Tibial artery (tissue), 4 donors: Measurements from ENCODE around the gene TRPM3.

Source experiments
- DNase-seq, 2 donors: peaks; one replicate each; pipeline ENCODE4 v3.0.0-alpha.2; 2019
- H3K27ac ChIP-seq, 2 donors: fragments of 200-600 bp; sonication (generic) in 1 of 2; 1 replicate in 1 of 2; 2 replicates in 1 of 2; pipeline ENCODE4 v1.5.1; 2018 to 2019; ENCODE audit warnings: mild to moderate bottlenecking in 1 of 2
- H3K27me3 ChIP-seq, 2 donors: fragments of 200-600 bp; sonication (generic) in 1 of 2; one replicate each; pipeline versions ENCODE4 v1.5.1 to v1.6.0; 2016 to 2019
- H3K36me3 ChIP-seq, 3 donors: fragments of 200-600 bp; sonication (generic) in 2 of 3; one replicate each; pipeline ENCODE4 v1.5.1; 2016 to 2019; ENCODE audit warnings: mild to moderate bottlenecking in 2 of 3
- H3K4me1 ChIP-seq, 4 donors: fragments of 200-600 bp; sonication (generic) in 2 of 4; 1 replicate in 3 of 4; 2 replicates in 1 of 4; pipeline ENCODE4 v1.5.1; 2016 to 2019
- H3K4me3 ChIP-seq, 2 donors: fragments of 200-600 bp; sonication (generic) in 1 of 2; 1 replicate in 1 of 2; 2 replicates in 1 of 2; pipeline ENCODE4 v1.5.1; 2018 to 2019; ENCODE audit warnings: mild to moderate bottlenecking in 2 of 2
- H3K9me3 ChIP-seq, 3 donors: fragments of 200-600 bp; sonication (generic) in 1 of 3; one replicate each; pipeline ENCODE4 v1.5.1; 2016 to 2019
- intact Hi-C: fragments of 100-400 bp; cut with DNase I; formaldehyde crosslinking; loops from one replicate; pipeline ENCODE4 v1.15.0; 2023; ENCODE audit warnings: low total_unique reads
- TF ChIP-seq, protein P1 (sequence below), 2 experiments: fragments of 200-600 bp in 1 of 2; fragments of 450-650 bp in 1 of 2; IDR thresholded peaks; one replicate each; pipeline ENCODE4 v1.5.1; 2017 to 2019; ENCODE audit warnings: antibody characterized with exemption in 2 of 2, mild to moderate bottlenecking in 1 of 2, moderate library complexity in 1 of 2

Gene TRPM3

DNA sequence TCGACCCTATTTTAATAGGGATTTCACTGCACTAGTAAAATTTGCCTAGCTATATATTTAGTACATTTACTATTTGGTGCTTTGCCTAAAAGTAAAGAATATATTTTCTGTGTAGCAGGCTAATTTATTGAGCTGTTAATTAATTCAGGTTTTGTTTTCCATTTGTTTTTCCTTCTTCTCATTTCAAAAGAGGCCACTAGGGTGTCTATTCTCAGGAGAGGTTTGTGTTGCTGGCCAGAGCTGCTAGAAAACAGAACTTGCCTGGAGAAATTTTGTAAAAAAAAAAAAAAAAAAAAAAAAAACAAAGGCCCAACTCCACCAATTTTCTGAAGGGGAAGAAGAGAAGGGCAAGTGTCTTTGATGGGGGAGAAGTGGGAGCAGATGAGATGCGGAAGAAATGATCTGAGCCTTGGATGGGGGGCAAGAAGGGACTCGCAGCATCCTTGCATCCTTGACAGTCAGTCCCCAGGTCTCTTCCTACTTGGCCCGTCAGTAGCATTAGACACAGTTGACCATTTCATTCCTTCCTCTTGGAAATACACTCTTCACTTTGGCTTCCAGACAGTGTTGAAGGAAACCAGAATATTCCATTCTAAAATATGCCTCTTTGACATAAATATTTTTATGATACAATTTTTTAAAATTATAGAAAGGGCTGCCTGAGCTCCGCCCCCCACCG, 318.5 kb downstream of the TRPM3 start:
- no peak overlapping the region for H3K27ac ChIP-seq
- intact Hi-C loops = no loop called here
- no peaks in the 10 kb centered on the region for H3K27me3 ChIP-seq

DNA sequence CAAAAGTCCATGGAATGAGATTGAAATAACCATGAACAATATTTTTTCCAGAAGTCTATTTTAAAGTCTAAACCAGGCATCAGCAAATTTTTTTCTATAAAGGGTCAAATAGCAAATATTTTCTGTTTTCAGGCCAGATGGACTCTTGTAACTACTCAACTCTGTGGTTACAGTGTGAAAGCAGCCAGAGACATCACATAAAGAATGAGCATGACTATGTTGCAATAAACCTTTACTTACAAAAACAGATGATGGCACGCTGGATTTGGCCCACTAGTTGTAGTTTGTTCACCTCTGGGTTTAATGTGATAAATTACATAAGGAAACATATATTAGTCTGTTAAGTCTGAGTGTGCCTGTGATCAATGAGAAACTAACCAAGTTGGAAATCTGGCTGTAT, 319.2 kb downstream of the TRPM3 start:
- Histone ChIP-seq H3K4me1 (peaks cover 0 to 5% (median 0%) of the 10 kb centered on the region in 4 donors), H3K27me3 (no peaks in the 10 kb centered on the region), H3K36me3 (no peaks in the 10 kb centered on the region), H3K4me3 (no peak overlapping the region), H3K9me3 (no peaks in the 10 kb centered on the region), H3K27ac (no peak overlapping the region)
- no peak for DNase-seq
- TF ChIP-seq, protein P1, sequence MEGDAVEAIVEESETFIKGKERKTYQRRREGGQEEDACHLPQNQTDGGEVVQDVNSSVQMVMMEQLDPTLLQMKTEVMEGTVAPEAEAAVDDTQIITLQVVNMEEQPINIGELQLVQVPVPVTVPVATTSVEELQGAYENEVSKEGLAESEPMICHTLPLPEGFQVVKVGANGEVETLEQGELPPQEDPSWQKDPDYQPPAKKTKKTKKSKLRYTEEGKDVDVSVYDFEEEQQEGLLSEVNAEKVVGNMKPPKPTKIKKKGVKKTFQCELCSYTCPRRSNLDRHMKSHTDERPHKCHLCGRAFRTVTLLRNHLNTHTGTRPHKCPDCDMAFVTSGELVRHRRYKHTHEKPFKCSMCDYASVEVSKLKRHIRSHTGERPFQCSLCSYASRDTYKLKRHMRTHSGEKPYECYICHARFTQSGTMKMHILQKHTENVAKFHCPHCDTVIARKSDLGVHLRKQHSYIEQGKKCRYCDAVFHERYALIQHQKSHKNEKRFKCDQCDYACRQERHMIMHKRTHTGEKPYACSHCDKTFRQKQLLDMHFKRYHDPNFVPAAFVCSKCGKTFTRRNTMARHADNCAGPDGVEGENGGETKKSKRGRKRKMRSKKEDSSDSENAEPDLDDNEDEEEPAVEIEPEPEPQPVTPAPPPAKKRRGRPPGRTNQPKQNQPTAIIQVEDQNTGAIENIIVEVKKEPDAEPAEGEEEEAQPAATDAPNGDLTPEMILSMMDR (IDR thresholded peaks at IDR 0.05) = no peak
- intact Hi-C loops = no loop called here

More for the DNA sequence above, 318.5 kb downstream of the TRPM3 start:
- TF ChIP-seq, protein P1 (IDR thresholded peaks at IDR 0.05) = no peak
- no peaks in the 10 kb centered on the region for H3K9me3 ChIP-seq
- peaks cover 0 to 5% (median 0%) of the 10 kb centered on the region in 4 donors for H3K4me1 ChIP-seq
- H3K4me3 ChIP-seq = no peak overlapping the region
- no peak for DNase-seq
- H3K36me3 ChIP-seq = no peaks in the 10 kb centered on the region

DNA sequence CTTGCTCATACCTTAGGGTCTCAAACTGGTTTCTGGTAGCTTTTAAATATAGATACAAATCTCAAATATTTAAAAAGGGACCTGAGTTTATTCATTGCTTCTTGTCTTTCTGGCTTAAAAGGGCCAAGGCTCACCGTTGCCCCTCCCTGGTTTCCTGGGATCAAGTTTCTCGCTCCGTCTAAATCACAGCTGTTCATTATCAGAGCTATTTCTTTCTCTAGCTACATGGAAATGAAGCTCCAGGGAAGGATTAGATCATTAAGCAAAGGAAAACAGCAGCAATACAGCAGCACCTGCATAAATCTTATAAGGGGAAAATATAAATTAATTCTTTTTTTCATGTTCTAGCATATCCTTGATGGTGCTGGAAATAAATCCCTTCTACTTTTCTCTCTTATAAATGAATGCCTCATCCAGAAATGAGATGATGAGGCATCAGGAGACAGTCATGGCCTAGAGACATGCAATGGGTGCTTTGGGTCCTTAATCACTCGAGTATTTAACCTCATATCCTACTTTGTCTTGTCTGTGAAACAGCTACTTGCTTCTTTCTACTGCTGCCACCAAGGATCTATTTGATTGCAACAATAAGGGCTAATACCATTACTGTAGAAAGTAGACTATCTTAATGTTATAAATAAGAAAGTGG, 320.1 kb downstream of the TRPM3 start:
- H3K36me3 ChIP-seq = no peaks in the 10 kb centered on the region
- TF ChIP-seq, protein P1 (IDR thresholded peaks at IDR 0.05) = no peak
- intact Hi-C loops = no loop called here

DNA sequence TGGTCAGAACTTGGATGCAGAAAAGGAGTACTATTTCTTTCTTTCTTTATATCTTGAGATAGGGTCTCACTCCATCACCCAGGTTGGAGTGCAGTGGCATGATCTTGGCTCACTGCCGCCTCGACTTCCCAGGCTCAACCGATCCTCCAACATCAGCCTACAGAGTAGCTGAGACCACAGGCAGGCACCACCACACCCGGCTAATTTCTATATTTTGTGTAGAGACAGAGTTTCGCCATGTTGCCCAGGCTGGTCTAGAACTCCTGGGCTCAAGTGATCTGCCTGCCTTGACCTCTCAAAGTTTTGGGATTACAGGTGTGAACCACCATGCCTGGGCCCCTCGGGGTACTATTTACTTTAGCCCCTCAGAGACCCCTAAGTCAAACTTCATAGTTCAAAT, 323.4 kb downstream of the TRPM3 start:
- H3K9me3 ChIP-seq = no peaks in the 10 kb centered on the region
- H3K4me3 ChIP-seq = no peak overlapping the region
- H3K27me3 ChIP-seq = no peaks in the 10 kb centered on the region
- intact Hi-C loops = no loop called here
- TF ChIP-seq, protein P1 (IDR thresholded peaks at IDR 0.05) = no peak
- no peaks in the 10 kb centered on the region for H3K36me3 ChIP-seq
- H3K27ac ChIP-seq = no peak overlapping the region
- no peak for DNase-seq
- H3K4me1 ChIP-seq = peaks cover 0 to 5% (median 0%) of the 10 kb centered on the region in 4 donors

More for the DNA sequence above, 320.1 kb downstream of the TRPM3 start:
- Histone ChIP-seq H3K4me3 (no peak overlapping the region), H3K9me3 (no peaks in the 10 kb centered on the region), H3K27ac (no peak overlapping the region), H3K4me1 (peaks cover 0 to 5% (median 0%) of the 10 kb centered on the region in 4 donors), H3K27me3 (no peaks in the 10 kb centered on the region)
- DNase-seq = no peak

DNA sequence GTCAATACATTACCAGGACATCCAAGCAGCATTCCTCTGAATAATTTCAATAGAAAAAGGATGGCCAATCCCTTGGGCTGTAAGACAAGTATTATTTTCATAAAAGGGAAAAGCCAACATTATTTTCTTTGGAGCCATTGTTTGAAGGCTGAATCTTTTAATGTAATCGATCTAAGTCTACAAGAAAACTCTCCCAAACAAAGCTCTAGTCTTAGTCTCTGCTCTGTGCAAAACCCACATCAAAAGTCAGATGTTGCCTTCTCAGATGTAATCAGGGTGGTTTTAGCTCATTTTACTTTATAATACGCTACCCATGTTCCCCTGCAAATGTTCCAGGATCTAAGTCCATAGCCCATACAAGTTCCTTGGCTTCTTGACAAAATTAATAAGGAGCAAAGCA, 325.6 kb downstream of the TRPM3 start:
- H3K27me3 ChIP-seq = no peaks in the 10 kb centered on the region
- H3K27ac ChIP-seq = no peak overlapping the region
- no peaks in the 10 kb centered on the region for H3K36me3 ChIP-seq
- intact Hi-C loops = no loop called here
- H3K4me1 ChIP-seq = no peaks in the 10 kb centered on the region
- no peaks in the 10 kb centered on the region for H3K9me3 ChIP-seq
- TF ChIP-seq, protein P1 (IDR thresholded peaks at IDR 0.05) = no peak
- DNase-seq = no peak
- H3K4me3 ChIP-seq = no peak overlapping the region
